ENCODE measurements around the gene SPATA4. TPM values are rescaled to one million over a fixed set of nuclear protein-coding genes. Genes with fewer than 3 reads are reported as not detected.

The SPATA4 gene
- total and polyA plus RNA-seq, 10 of the 15 experiments (the other 5 are each of a cell fraction or from before 2014, with no cell fraction given): not detected

DNA sequence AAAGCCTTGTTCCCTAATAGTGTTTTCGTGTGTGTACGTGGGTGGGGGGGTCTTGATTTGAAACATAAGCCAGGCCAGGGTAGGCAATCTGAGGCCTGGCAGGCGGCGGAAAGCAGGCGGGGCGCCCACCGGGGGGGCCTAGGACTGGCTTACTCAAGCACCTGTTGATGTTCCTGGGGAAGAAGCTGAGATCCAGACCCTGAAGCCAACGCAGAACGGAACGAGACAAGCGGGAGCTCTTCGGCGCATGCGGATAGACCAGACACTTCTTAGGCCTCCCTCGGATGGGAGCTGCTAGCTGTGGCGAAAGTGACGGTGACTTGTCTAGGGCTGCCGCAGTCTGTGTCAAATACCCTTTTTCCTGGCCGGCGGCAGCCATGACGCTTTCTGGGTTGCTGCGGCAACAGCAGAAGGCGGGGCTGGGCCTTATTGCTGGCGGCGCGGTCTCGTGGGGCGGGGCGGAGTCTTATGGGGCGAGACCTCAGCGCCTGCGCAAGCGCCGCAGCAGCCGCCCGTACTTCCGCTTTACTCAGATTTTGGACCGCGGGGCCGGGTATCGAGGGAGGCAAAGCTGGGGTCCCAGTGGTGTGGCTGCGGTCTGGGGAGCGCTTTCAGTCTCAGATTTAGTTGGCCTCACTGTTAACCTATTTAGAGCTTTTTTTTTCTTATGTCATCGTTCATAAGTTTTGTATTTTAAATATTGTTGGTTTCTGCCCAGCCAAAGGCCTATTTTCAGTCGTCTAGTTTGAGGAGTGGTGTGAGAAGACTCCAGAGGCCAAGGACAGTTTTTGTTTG lies at the start of gene SPATA4 (continued):
- TF ChIP-seq SUPT20H (IDR thresholded peaks at IDR 0.05; ENCODE audit: borderline replicate concordance, control insufficient read depth, low read depth, low read length): no peak
- TF ChIP-seq ZNF217 (IDR thresholded peaks at IDR 0.05): 0 out of 2 replicates have a peak, but pooled peaks have one; percentile 49
- TF ChIP-seq IRF5 (IDR thresholded peaks at IDR 0.05; ENCODE audit: borderline replicate concordance): peak; percentile 80
- TF ChIP-seq E2F8 (IDR thresholded peaks at IDR 0.05; ENCODE audit: low read depth, partially characterized antibody): no peak
- peak; percentile 76 for TF ChIP-seq IKZF1 (conservative IDR thresholded peaks at IDR 0.05)
- TF ChIP-seq BMI1 (IDR thresholded peaks at IDR 0.05; ENCODE audit: borderline replicate concordance): peak; percentile 94
- TF ChIP-seq YY1 (IDR thresholded peaks at IDR 0.05; ENCODE audit: low read depth, low read length): peak; percentile 100
- TF ChIP-seq FOXM1 (IDR thresholded peaks at IDR 0.05; ENCODE audit: low read depth, low read length): peak; percentile 65
- no peak for TF ChIP-seq MYC (IDR thresholded peaks at IDR 0.05; ENCODE audit: insufficient read depth, insufficient read length, insufficient replicate concordance, low read length, severe bottlenecking)
- TF ChIP-seq, protein P1, sequence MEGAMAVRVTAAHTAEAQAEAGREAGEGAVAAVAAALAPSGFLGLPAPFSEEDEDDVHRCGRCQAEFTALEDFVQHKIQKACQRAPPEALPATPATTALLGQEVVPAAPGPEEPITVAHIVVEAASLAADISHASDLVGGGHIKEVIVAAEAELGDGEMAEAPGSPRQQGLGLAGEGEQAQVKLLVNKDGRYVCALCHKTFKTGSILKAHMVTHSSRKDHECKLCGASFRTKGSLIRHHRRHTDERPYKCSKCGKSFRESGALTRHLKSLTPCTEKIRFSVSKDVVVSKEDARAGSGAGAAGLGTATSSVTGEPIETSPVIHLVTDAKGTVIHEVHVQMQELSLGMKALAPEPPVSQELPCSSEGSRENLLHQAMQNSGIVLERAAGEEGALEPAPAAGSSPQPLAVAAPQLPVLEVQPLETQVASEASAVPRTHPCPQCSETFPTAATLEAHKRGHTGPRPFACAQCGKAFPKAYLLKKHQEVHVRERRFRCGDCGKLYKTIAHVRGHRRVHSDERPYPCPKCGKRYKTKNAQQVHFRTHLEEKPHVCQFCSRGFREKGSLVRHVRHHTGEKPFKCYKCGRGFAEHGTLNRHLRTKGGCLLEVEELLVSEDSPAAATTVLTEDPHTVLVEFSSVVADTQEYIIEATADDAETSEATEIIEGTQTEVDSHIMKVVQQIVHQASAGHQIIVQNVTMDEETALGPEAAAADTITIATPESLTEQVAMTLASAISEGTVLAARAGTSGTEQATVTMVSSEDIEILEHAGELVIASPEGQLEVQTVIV (IDR thresholded peaks at IDR 0.05; ENCODE audit: borderline replicate concordance, partially characterized antibody): peak; percentile 23
- TF ChIP-seq MEF2B (IDR thresholded peaks at IDR 0.05; ENCODE audit: partially characterized antibody, poor library complexity, severe bottlenecking): peak; percentile 81
- peak; percentile 84 for TF ChIP-seq POU2F2 (IDR thresholded peaks at IDR 0.05; ENCODE audit: borderline replicate concordance, low read depth, low read length)
- TF ChIP-seq NR2F1 (conservative IDR thresholded peaks at IDR 0.05): peak; percentile 73; the same call in 1 of the 2 replicates
- peak; percentile 52; the same call in 1 of the 2 replicates for TF ChIP-seq LARP7 (IDR thresholded peaks at IDR 0.05)
- TF ChIP-seq NRF1 (conservative IDR thresholded peaks at IDR 0.05; ENCODE audit: low read depth, low read length): peak; percentile 79
- peak; percentile 50; the same call in 1 of the 2 replicates for TF ChIP-seq BACH1 (IDR thresholded peaks at IDR 0.05; ENCODE audit: borderline replicate concordance)
- peak; percentile 85 for TF ChIP-seq JUNB (IDR thresholded peaks at IDR 0.05)
- TF ChIP-seq, protein P2, sequence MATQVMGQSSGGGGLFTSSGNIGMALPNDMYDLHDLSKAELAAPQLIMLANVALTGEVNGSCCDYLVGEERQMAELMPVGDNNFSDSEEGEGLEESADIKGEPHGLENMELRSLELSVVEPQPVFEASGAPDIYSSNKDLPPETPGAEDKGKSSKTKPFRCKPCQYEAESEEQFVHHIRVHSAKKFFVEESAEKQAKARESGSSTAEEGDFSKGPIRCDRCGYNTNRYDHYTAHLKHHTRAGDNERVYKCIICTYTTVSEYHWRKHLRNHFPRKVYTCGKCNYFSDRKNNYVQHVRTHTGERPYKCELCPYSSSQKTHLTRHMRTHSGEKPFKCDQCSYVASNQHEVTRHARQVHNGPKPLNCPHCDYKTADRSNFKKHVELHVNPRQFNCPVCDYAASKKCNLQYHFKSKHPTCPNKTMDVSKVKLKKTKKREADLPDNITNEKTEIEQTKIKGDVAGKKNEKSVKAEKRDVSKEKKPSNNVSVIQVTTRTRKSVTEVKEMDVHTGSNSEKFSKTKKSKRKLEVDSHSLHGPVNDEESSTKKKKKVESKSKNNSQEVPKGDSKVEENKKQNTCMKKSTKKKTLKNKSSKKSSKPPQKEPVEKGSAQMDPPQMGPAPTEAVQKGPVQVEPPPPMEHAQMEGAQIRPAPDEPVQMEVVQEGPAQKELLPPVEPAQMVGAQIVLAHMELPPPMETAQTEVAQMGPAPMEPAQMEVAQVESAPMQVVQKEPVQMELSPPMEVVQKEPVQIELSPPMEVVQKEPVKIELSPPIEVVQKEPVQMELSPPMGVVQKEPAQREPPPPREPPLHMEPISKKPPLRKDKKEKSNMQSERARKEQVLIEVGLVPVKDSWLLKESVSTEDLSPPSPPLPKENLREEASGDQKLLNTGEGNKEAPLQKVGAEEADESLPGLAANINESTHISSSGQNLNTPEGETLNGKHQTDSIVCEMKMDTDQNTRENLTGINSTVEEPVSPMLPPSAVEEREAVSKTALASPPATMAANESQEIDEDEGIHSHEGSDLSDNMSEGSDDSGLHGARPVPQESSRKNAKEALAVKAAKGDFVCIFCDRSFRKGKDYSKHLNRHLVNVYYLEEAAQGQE (IDR thresholded peaks at IDR 0.05; ENCODE audit: low read depth, low read length): no peak
